Lung (tissue), 13 donors: ENCODE results near the gene CALD1. TPM values are rescaled to one million over a fixed set of nuclear protein-coding genes. Genes with fewer than 3 reads are reported as not detected.

Experiments used
- ATAC-seq: fragments of 200-7000 bp; cut with Tn5 transposase; one replicate; pipeline ENCODE4 v1.9.1; 2020; ENCODE audit warnings: moderate number of reproducible peaks; ENCODE audit not compliant: insufficient read depth, low FRiP score
- DNase-seq, 3 donors: peaks; one replicate each; pipeline ENCODE4 v3.0.0-alpha.2; 2013 to 2017
- H3K27ac ChIP-seq, 2 donors: one replicate each; pipeline ENCODE4 v1.5.1; 2013; ENCODE audit warnings: mild to moderate bottlenecking in 2 of 2, moderate library complexity in 2 of 2, control low read depth in 1 of 2, inconsistent platforms in 1 of 2, low read depth in 1 of 2, low read length in 1 of 2
- H3K27me3 ChIP-seq, 3 donors: one replicate each; pipeline ENCODE4 v1.5.1; 2013; ENCODE audit warnings: low read length in 2 of 3; ENCODE audit not compliant: control insufficient read depth in 3 of 3, insufficient read depth in 3 of 3
- H3K36me3 ChIP-seq, 4 donors: one replicate each; pipeline ENCODE4 v1.5.1; 2013; ENCODE audit warnings: low read length in 4 of 4, mild to moderate bottlenecking in 1 of 4, moderate library complexity in 1 of 4; ENCODE audit not compliant: control insufficient read depth in 4 of 4, insufficient read depth in 4 of 4
- H3K4me1 ChIP-seq, 5 donors: one replicate each; pipeline ENCODE4 v1.5.1; 2013; ENCODE audit warnings: low read length in 5 of 5, mild to moderate bottlenecking in 2 of 5, moderate library complexity in 1 of 5; ENCODE audit not compliant: control insufficient read depth in 5 of 5, insufficient read depth in 5 of 5
- H3K4me3 ChIP-seq: one replicate; pipeline ENCODE4 v1.5.1; 2013; ENCODE audit warnings: mild to moderate bottlenecking, control low read depth, moderate library complexity
- H3K9ac ChIP-seq, 2 donors: one replicate each; pipeline ENCODE4 v1.5.1; 2013; ENCODE audit warnings: low read length in 2 of 2, control low read depth in 1 of 2; ENCODE audit not compliant: insufficient read depth in 1 of 2
- H3K9me3 ChIP-seq, 4 donors: one replicate each; pipeline ENCODE4 v1.5.1; 2013; ENCODE audit warnings: low read length in 3 of 4, mild to moderate bottlenecking in 1 of 4, moderate library complexity in 1 of 4; ENCODE audit not compliant: control insufficient read depth in 4 of 4, insufficient read depth in 3 of 4
- CTCF ChIP-seq: IDR thresholded peaks from 2 replicates; pipeline ENCODE4 v1.5.1; 2012; ENCODE audit warnings: mild to moderate bottlenecking; ENCODE audit errors: control extremely low read depth, extremely low read depth
- polyA plus RNA-seq, 2 donors: library from polyadenylated mRNA; stranded (reverse); fragments of 200-250 nt; gene quantifications; one replicate each; pipeline ENCODE4 v1.2.1, GENCODE V29; 2013
- small RNA-seq: library from RNA; depleted of rRNA; stranded (forward); fragments of <200 nt; gene quantifications from one replicate; pipeline ENCODE3, GENCODE V24; 2014; ENCODE audit warnings: low replicate concordance
- total RNA-seq, 2 donors: library from RNA; depleted of rRNA in 1 of 2; stranded (reverse); fragments of >200 nt in 1 of 2; gene quantifications; one replicate each; pipeline ENCODE4 v1.2.1, GENCODE V29; 2014 to 2021
- donor health status: control.
- donor health status: control.
- donor health status: Bipolar disorder and iron deficiency.
- donor health status: healthy.
- donor health status: DM: yes; HTN: yes; CAD: no.

CALD1 gene
- total and polyA plus RNA-seq, 4 donors, result 56.4 to 173 (median 92.0) TPM

- Histone ChIP-seq H3K9me3 (no peaks in the 10 kb centered on the region), H3K36me3 (no peaks in the 10 kb centered on the region), H3K27ac (no peak overlapping the region), H3K4me3 (no peak overlapping the region), H3K27me3 (no peaks in the 10 kb centered on the region), H3K9ac (no peak overlapping the region), H3K4me1 (no peaks in the 10 kb centered on the region)
- no peak for ATAC-seq
- DNase-seq, result no peak
- no peak for TF ChIP-seq CTCF
Measured at GRCh38 chr7:135012229-135012628, 232.8 kb downstream of the CALD1 start.

Small RNAs within 50 kb of the gene (small RNA-seq; reads per million reads assigned to genes)
- not detected for gene TUBB3P2

Other genes with a start within 250 kb of the CALD1 start
- gene AKR1B15, start 230.5 kb upstream of the CALD1 start, total RNA-seq, result not detected
- not detected for gene AKR1B15, start 230.5 kb upstream of the CALD1 start, polyA plus RNA-seq
- 10 to 100 TPM; 14.3 to 59.8 TPM for gene BPGM, start 132.8 kb upstream of the CALD1 start, total RNA-seq
- 10 to 100 TPM; 16.9 to 22.1 TPM for gene BPGM, start 132.8 kb upstream of the CALD1 start, polyA plus RNA-seq
- gene AGBL3, start 206.9 kb downstream of the CALD1 start, total RNA-seq, result 1 to 10 TPM; 3.6 to 5.2 TPM
- 1 to 10 TPM; 1.3 to 2.0 TPM for gene AGBL3, start 206.9 kb downstream of the CALD1 start, polyA plus RNA-seq